HepG2 (cell line): ENCODE data around the gene XDH.

ENCODE experiments used
- ATF7 ChIP-seq, 2 experiments: fragments of 450-650 bp in 1 of 2; sonication (generic) in 1 of 2; formaldehyde crosslinking in 1 of 2; IDR thresholded peaks; 2 replicates each; pipeline versions ENCODE4 v1.4.0 to v1.6.1; 2016 to 2020; ENCODE audit warnings: antibody characterized with exemption in 1 of 2, mild to moderate bottlenecking in 1 of 2, missing genetic modification reagents in 1 of 2
- NR2F2 ChIP-seq: IDR thresholded peaks from 2 replicates; pipeline ENCODE4 v1.6.1; 2012; ENCODE audit warnings: low read depth, inconsistent platforms, borderline replicate concordance
- NR2F6 ChIP-seq, 2 experiments: IDR thresholded peaks; 2 replicates each; pipeline ENCODE4 v1.6.1; 2016; ENCODE audit warnings: antibody characterized with exemption in 1 of 2, mild to moderate bottlenecking in 1 of 2
- TAF1 ChIP-seq: sonication (generic); formaldehyde crosslinking; IDR thresholded peaks from 2 replicates; pipeline ENCODE4 v1.4.0; 2020; ENCODE audit warnings: missing genetic modification reagents
- ZNF3 ChIP-seq: IDR thresholded peaks from 2 replicates; pipeline ENCODE4 v1.7.0; 2017; ENCODE audit warnings: inconsistent platforms
- ZNF484 ChIP-seq: sonication (generic); formaldehyde crosslinking; IDR thresholded peaks from 2 replicates; pipeline ENCODE4 v1.5.1; 2020; ENCODE audit warnings: mild to moderate bottlenecking, low read depth, missing genetic modification reagents, borderline replicate concordance
- ZNF660 ChIP-seq: sonication (generic); formaldehyde crosslinking; IDR thresholded peaks from 2 replicates; pipeline ENCODE4 v1.5.1; 2020; ENCODE audit warnings: mild to moderate bottlenecking, low read depth, missing genetic modification reagents, borderline replicate concordance
- TF ChIP-seq, protein P1 (sequence below): sonication (generic); formaldehyde crosslinking; IDR thresholded peaks from 2 replicates; pipeline ENCODE4 v1.5.0; 2020; ENCODE audit warnings: mild to moderate bottlenecking, missing genetic modification reagents, moderate library complexity

GRCh38 chr2:31421634-31422033 lies 7.1 kb upstream of the XDH start:
- TF ChIP-seq ZNF660 (CRISPR knock-in tag), result no peak
- no peak for TF ChIP-seq NR2F2
- TF ChIP-seq ZNF3, result no peak
- no peak for TF ChIP-seq ZNF484
- no peak for TF ChIP-seq ATF7 (IDR thresholded peaks at IDR 0.05)
- no peak for TF ChIP-seq ATF7 (CRISPR knock-in tag; IDR thresholded peaks at IDR 0.05)
- TF ChIP-seq, protein P1, sequence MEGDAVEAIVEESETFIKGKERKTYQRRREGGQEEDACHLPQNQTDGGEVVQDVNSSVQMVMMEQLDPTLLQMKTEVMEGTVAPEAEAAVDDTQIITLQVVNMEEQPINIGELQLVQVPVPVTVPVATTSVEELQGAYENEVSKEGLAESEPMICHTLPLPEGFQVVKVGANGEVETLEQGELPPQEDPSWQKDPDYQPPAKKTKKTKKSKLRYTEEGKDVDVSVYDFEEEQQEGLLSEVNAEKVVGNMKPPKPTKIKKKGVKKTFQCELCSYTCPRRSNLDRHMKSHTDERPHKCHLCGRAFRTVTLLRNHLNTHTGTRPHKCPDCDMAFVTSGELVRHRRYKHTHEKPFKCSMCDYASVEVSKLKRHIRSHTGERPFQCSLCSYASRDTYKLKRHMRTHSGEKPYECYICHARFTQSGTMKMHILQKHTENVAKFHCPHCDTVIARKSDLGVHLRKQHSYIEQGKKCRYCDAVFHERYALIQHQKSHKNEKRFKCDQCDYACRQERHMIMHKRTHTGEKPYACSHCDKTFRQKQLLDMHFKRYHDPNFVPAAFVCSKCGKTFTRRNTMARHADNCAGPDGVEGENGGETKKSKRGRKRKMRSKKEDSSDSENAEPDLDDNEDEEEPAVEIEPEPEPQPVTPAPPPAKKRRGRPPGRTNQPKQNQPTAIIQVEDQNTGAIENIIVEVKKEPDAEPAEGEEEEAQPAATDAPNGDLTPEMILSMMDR (CRISPR knock-in tag), result no peak
- no peak for TF ChIP-seq NR2F6 (IDR thresholded peaks at IDR 0.05)
- TF ChIP-seq NR2F6 (CRISPR knock-in tag; IDR thresholded peaks at IDR 0.05), result no peak
- TF ChIP-seq TAF1, result no peak
